GM18858 (cell line): ENCODE measurements around the gene SFMBT2.
"Not testable (repeated sequence)": the region's sequence is repeated elsewhere in the genome, so short reads cannot be mapped to it uniquely, and the experiment has no call there.

Experiments used
- ATAC-seq: cut with Tn5 transposase; IDR thresholded peaks from one replicate; pipeline ENCODE4 v1.9.1; 2021; ENCODE audit not compliant: unreplicated experiment

Gene SFMBT2

DNA sequence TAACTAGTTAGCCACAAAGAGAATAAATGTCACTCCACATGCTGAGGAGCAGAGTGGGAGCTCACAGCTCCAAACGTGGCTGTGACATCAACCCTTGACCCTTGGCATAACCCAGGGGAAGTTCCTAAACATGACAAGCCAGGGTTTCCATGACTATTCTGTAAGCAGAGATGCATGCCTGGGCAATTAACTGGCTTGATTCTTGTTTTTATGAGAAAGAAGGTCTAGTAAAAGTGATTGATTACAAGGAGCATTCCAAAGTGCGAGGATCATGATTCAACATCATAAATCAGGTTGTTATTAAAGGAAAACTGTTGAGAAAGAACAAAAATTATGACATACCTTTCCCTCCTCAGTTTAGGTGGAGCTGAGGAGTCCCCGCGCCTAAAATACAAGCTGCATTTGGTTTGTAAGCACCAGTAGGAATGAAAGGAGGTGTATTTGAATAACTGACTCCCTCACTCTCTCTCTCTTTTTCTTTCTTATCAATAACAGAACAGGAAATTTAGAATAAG, 108.4 kb downstream of the SFMBT2 start:
- ATAC-seq = no peak

DNA sequence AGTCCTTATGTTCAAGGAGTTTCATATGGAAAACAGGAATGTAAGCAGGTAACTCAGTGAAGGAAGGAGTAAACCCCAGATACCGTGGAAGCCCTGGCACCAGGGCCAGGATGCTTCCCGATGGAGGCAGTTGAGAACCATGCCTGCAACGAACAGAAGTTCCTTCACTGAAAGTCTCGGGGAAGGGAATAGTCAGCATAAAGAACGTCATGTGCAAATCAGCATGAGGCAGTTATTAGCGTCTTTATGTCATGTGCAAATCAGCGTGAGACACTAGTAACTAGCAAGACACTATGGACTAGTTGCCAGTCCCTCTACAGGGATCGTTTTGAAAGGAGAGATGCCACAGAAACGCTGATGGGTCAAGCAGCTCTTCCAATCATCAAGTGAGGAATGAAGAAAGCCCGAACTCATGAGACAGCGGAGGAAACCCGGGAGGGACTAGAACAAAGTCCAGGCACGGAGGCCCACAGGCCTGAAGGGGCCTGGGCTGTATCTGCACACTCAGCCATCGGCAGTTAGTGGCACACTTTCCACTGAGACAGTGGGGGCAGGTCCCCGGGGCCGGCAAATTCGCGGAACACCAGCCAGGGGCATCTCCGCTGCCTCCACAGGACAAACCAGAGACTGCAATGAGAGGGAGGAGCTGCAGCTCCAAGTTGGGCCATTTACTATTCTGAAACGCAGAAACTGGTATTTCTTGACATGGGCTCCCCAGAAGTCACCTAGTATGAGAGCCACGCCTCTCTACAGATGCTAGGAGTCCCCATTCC, 109.6 kb downstream of the SFMBT2 start:
- no peak for ATAC-seq

DNA sequence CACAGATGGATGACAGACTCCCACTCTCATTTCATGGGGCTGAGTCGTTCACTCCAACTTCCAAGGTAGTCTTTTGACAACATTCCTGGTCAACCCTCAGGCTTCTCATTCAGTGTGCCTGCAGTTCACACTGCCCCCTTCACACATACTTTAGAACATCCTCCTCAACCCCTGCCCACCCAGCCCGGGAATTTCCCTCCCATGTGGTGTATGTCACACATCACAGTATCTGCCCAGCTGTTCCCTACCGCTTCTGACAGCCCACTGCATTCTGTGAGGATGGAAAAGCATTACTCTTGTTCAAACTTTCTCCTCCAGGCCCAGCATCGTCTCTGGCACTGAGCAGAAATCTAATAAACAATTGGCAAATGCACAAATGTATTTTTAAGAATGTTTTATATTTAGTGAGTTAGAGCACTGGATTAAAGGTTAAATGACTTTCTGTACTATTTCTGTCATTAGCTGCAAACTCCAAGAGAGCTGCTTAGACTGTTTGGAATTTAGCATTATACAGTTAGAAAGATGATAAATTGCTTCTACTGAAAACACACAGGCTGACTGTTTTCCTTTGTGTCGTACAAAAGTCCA, 110.4 kb downstream of the SFMBT2 start:
- no peak for ATAC-seq

DNA sequence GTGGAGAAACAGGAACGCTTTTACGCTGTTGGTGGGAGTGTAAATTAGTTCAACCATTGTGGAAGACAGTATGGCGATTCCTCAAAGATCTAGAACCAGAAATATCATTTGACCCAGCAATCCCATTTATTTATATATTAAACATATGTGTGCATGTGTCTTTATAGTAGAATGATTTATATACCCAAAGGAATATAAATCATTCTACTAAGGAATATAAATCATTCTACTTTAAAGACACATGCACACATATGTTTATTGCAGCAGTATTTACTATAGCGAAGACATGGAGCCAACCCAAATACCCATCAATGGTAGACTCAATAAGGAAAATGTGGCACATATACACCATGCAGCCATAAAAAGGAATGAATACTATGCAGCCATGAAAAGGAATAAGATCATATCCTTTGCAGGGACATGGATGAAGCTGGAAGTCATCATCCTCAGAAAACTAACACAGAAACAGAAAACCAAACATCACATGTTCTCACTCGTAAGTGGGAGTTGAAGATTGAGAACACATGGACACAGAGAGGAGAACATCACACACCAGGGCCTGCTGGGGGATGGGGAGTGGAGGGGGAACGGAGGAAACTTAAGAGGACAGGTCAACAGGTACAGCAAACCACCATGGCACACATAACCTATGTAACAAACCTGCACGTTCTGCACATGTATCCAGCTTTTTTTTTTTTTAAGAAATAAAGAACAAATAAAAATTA, 111.1 kb downstream of the SFMBT2 start:
- not testable (repeated sequence) for ATAC-seq

DNA sequence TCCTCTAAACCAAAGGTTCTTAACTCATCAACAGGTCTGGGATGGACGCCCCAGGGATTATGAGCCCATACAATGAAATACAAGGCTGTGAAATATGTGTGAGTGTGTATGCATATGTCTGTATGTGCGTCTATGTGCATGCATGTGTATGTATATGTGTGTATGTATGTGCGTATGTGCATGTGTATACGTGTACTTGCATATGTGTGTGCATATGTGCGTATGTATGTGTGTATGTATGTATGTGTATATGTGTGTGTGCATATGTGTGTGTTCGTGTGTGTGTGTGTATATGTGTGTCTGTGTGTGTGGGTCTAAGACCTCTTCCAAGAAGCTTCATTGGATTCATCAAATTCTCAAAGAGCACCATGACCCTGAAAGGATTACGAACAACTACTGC, 112.3 kb downstream of the SFMBT2 start:
- ATAC-seq = no peak

DNA sequence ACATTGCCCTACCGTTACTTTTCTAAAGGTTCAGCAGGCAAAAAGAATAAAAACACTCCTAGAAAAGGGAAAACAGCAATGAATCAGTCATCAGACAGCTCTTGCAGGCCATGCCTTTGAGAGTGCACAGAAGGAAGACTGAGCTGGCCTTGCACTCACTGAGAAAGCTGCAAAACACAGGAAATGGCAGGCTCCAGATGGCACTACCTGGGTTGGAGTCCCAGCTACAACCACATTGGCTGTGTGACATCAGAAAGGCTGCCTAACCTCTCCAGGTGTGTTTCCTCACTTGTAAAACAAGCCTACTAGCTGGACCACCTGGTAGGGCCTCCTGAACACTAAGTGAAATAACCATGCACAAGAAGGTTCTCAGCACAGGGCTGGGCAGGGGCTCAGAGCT, 113.7 kb downstream of the SFMBT2 start:
- no peak for ATAC-seq

DNA sequence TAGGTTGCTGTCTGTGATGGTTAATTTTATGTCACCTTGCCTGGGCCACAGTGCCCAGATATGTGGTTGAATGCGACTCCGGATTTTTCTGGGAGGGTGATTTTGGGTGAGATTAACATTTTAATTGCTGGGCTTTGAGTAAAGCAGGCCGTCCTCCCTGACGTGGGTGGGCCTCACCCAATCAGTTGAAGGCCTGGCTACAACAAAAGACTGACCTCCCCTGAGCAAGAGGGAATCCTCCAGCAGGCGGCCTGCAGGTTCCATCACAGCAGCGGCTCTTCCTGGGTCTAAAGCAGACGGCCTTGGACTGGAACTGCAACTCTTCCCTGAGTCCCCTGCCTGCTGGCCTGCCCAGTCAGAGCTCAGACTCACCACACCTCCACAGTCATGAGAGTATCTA, 114.2 kb downstream of the SFMBT2 start:
- ATAC-seq = no peak

DNA sequence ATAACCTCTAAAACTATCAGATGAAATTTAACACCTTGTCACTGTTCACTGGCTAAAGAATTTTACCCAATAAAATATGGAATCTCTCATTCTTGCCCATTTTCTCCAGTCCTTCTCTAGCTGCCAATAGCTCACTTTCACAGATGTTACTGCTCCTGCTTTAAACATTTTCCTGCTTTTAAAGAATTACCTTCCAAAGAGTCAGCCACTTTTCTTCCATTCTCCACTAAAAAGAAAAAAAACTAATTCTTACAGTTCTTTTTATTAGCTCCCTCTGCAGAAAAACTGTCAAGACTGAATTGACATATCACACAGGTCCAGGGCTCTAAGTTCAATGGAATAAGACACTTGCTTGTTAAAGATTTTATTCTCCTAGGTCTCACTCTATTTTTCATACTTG, 114.8 kb downstream of the SFMBT2 start:
- ATAC-seq = no peak

DNA sequence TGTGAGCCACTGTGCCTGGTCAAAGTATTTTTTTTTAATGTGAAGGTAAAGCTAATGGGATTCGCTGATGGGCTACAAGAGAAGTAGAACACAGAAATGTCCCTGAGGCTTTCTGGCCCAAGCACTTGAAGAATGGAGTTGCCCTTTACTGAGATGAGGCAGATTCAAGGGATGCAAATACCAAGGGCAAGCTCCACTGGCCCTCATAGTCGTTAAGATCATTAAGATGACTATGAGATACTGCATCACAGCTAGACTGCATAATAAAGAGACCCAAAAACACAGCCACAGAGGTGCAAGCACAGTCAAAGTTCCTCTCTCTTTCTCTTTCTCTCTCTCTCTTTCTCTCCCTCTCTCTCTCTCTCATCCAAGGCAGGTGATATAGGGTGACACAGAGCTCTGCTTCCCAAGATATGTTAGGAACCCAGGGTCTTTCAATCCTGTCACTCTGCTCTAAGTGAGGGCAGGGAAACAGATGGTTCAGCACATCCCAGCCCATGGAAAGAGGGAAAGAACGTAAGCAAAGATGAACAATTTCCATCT, 117.4 kb downstream of the SFMBT2 start:
- no peak for ATAC-seq

DNA sequence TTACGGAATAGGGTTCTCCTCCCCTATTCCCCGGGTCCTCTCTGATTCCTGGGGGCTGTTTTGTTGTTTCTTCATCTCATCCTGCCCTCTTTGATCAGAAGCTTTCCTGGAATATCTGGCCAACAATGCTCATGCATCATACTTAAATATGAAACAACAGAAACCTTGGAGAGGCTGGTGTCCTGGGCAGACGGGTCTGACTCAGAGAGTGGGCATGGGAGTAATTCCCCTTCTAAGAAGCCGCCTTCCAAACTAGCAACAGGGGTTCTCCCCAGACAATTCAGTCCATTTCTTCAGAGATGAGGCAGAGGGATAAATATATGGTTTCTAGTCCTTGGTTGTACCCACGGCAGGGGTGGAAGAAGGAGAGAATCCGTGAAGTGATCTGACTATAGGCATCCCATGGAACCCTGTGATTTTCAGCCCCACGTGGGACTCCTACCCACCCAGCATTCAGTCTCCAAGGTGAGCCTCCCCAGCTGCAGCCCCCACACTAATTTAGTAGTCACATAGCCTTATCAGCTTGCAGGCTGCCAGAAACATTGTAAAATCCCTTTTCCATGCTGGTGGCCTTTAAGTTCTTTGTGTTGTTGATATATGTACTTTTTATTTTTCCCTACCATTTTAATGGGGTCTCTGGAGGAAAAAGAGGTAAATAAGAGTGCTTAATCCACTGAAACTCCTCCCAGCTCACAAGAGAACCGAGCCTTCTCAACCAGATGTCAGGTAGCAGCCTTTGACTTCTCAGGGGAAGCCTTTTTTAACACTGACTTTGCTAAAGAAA, 119.2 kb downstream of the SFMBT2 start:
- ATAC-seq = no peak

DNA sequence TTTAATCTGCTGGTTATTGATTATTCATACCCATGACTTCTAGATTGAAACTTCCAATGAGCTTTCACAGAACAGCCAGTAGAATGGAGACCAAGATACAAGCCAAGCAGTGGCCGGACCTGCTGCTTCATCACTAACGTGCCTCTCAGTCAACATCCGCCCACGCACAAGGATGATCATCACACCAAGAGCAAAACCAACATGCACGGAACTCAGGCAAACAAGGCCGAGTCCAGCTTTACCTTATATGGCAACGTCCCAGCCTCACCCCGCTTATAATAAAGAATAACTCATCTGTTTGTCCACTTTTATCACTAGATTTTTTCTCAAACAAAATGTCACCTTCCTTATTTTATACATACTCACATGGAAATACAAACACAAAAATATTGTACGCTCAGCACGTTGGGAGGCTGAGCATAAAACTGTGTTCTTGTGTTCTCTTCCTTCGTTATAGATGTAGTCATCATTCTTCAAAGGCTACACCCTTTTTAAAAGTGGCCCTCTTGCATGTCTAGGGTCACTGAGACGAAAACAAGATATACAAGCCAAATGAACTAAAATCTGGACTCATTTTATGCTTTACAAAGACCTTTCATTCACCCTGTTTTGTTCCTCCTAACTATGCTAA, 122.7 kb downstream of the SFMBT2 start:
- ATAC-seq = no peak

DNA sequence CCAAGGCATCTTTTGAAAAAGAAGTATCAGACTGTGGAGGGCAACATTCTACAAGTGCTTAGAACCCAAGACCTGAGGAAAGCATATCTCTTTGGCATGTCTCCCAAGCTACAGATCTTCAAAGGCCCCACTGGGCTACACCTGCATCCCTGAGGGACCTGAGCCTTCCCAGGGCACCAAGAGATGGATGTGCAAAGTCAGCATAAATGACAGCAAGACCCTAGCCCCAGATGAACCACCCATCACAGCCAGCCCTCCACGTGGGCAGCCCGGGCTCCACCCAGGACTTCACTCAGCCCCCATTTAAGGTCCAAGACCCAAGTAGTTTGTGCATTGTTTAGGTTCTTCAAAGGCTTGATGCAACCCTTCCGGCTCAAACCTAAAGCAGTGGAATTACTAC, 123.5 kb downstream of the SFMBT2 start:
- no peak for ATAC-seq

DNA sequence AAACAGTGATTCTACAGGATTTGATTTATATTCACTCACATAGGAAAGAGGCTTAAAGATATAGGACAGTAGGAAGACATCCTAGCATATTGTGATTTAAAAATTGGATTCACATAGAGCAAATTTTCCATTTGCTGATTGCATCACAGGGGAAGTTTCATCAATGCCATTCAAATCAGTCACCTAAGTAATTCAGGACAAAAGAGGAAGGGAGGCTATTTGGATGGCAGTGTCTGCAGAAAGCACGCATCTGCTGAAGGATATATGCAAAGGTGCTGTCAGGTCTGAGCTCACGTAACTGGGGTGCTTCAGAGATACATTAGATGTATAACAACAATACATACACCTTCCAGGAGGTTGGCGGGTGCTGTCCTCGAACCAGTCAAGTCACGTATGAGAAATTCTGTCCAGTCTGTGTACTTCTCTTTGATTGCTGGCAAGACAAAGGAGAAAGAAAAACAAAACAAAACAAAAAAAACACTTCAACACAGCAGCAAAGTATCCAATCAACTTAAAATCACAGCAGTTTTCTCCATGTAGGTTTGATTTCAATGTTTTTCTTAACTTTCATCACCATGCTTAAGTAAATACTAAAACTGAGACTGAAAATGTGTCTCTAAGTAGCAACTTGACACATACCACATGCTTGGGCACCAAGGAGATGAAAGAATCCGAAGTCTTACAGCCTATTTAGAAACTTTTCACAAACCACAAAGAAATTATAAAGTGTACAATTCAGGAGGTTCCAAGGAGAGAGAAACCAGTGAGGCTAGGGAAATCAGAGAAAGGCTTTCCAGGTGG, 125.1 kb downstream of the SFMBT2 start:
- no peak for ATAC-seq

DNA sequence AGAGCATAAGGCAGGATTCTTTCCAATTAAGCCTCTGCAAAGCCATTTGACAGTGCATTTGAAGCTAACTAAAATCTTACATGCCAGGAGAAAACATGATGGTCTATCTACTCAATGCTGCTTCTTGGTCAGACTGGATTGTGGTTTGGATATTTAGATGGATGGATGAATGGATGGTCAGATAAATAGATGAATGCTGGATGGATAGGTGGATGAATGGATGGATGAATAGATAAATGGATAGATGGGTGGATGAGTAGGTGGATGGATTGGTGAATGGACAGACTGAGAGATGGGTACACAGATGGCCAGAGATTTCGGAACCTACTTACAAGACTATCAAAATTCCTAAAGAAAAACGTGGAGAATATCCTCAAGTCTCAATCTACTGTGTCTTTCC, 127.6 kb downstream of the SFMBT2 start:
- ATAC-seq = no peak

DNA sequence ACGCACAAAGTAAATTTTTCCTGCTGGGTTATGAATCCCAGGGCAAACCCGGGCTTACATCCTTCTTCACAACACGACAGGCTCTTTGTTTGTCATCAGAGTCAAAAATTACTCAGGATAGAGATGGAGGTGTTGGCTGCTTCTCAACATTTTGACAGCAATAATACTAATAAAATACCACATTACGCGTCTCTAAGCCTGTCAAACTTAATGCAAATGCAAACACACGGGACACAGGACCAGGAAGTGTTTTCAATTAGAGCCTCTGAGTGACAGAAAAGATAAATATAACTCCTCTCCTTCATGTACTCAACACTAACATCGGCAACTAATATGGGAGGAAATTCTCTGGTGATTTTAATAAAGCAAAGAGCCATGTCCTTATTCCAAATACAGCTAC, 128.4 kb downstream of the SFMBT2 start:
- ATAC-seq = no peak

DNA sequence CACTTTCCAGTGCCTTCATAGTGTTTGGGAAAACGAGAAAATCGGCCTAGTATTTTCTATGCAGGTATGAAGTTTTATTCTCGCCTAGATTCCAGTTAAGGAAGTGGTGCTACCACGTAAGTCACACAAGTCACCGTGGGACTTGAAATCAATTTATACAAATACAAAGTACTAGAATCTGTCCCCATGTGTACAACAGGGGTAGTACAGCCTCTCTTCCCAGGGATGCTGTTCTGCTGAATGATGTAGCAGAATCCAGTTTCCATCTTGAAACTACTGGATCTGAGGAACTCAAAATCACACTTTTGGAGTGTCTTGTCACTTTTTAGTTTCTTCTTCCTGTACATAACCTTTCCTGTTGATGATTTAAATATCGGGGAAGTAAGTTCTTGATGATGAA, 129.4 kb downstream of the SFMBT2 start:
- ATAC-seq = no peak

DNA sequence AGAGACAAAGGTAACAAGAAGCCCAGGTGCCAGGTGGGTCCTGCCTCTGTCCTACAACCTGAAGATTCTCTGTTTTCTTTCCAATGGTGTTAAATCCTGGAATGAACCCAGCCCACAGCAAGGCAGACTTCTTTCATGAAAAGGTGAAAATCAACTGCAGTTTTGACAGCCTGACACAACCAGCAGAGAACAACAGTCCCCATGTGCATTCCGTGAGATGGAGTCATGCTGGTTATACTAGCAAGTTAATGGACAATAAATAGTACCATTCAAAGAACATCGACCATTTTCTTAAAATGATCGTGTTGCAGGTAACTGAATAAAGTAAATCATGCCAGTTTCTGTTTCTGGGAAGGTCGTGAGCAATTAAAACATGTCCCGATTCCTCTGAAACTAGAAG, 131.5 kb downstream of the SFMBT2 start:
- ATAC-seq = no peak

DNA sequence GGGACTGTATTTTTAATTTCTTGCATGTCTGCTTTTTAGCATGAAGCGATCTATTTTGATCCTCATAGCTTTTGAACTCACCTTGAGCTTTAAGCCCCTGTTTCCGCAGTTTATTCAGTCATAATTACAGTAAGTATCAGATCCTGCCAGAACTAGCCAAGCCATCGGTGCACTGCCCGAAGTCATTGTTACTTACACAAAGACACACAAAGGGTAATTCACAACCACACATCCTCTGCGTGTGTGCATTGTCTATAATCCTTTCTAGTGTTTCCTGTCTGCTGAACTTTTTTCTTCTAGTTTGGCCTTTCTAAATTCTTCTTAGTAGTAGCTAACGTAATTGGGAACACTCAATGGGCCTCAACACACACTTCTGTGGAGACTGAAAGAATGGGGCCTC, 133.0 kb downstream of the SFMBT2 start:
- no peak for ATAC-seq

DNA sequence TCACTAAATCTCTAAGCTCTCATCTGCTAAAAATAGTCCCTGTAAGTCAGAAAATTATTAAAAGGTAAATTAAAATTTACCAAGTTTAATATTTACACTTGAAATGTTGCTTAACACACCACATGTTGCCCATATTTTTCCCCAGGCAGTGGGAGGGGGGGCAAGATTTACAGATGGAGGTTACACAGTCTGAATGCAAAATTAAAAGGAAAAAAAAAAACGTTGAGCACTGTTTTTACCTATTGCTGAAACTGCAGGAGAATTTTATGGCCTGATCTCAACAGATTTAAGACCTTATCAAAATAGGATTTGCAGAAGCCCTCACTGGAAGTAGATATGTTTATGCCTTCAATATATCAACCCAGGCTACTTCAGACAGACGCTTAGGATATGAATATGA, 133.4 kb downstream of the SFMBT2 start:
- no peak for ATAC-seq
